AG09309 (cell line): ENCODE measurements around the gene PCP4.

Experiments used
- DNase-seq: peaks from one replicate; pipeline ENCODE4 v3.0.0-alpha.2; 2010; ENCODE audit warnings: low read depth
- H3K4me3 ChIP-seq: 2 replicates; pipeline ENCODE4 v1.5.1; 2011; ENCODE audit warnings: mild to moderate bottlenecking, low read depth, low read length, moderate library complexity; ENCODE audit not compliant: control insufficient read depth
- CTCF ChIP-seq: IDR thresholded peaks from 2 replicates; pipeline ENCODE4 v1.5.1; 2011; ENCODE audit warnings: mild to moderate bottlenecking, low read depth, low read length, inconsistent platforms; ENCODE audit not compliant: insufficient read depth, control insufficient read depth; ENCODE audit errors: missing control alignments

Gene PCP4

GRCh38 chr21:39947031-39947430 is 79.8 kb downstream of the PCP4 start:
- no peak for TF ChIP-seq CTCF
- DNase-seq, result no peak
- no peak overlapping the region for H3K4me3 ChIP-seq

- TF ChIP-seq CTCF, result no peak
- no peak overlapping the region for H3K4me3 ChIP-seq
Observed at GRCh38 chr21:39951183-39952101, 84.2 kb downstream of the PCP4 start.

GRCh38 chr21:39952265-39952664 is 85.0 kb downstream of the PCP4 start:
- no peak overlapping the region for H3K4me3 ChIP-seq
- no peak for DNase-seq
- no peak for TF ChIP-seq CTCF

More at GRCh38 chr21:39951183-39952101, 84.2 kb downstream of the PCP4 start:
- no peak for DNase-seq

- H3K4me3 ChIP-seq, result no peak overlapping the region
- no peak for TF ChIP-seq CTCF
- DNase-seq, result no peak
Observed at GRCh38 chr21:39954570-39954969, 87.3 kb downstream of the PCP4 start.

GRCh38 chr21:39955326-39955725 is 88.1 kb downstream of the PCP4 start:
- no peak overlapping the region for H3K4me3 ChIP-seq
- no peak for DNase-seq
- TF ChIP-seq CTCF, result no peak

- TF ChIP-seq CTCF, result no peak
- no peak for DNase-seq
- no peak overlapping the region for H3K4me3 ChIP-seq
Observed at GRCh38 chr21:39956586-39956985, 89.3 kb downstream of the PCP4 start.
